PC-3 (cell line): ENCODE results near the gene PLEKHM2. TPM values are rescaled to one million over a fixed set of nuclear protein-coding genes. Genes with fewer than 3 reads are reported as not detected.

Experiments used
- ATAC-seq: fragments of 200-7000 bp; cut with Tn5 transposase; 2 replicates; pipeline ENCODE4 v1.9.1; 2020; ENCODE audit warnings: mild to moderate bottlenecking, moderate library complexity
- BruUV-seq: library from RNA; stranded (reverse); fragments of 400-500 nt; replicated peaks from 2 replicates; lab custom pipeline; 2021; lab: Mats Ljungman, UMichigan
- CTCF ChIA-PET: fragments of 300-600 bp; sonication (Branson Sonifier 250); formaldehyde crosslinking; loops from one replicate; lab custom pipeline; 2022; ENCODE audit warnings: antibody characterized with exemption; lab: Charles Lee
- POLR2A ChIA-PET: fragments of 300-600 bp; sonication (Branson Sonifier 250); formaldehyde crosslinking; loops from one replicate; lab custom pipeline; 2022; ENCODE audit warnings: antibody characterized with exemption; ENCODE audit not compliant: unreplicated experiment; lab: Charles Lee
- DNase-seq: peaks from one replicate; pipeline ENCODE4 v3.0.0-alpha.2; 2015
- H2AFZ ChIP-seq: fragments of 300-600 bp; sonication (generic); 2 replicates; pipeline ENCODE4 v1.6.0; 2016; ENCODE audit warnings: antibody characterized with exemption, low read length
- H3F3A ChIP-seq: fragments of 300-600 bp; sonication (generic); one replicate; pipeline ENCODE4 v1.6.0; 2017; ENCODE audit warnings: antibody characterized with exemption, low read length, control low read depth, mild to moderate bottlenecking; ENCODE audit not compliant: unreplicated experiment
- H3K27ac ChIP-seq: fragments of 300-600 bp; sonication (generic); 2 replicates; pipeline ENCODE4 v1.5.1; 2016; ENCODE audit warnings: mild to moderate bottlenecking, low read length
- H3K27me3 ChIP-seq: fragments of 300-600 bp; sonication (generic); 2 replicates; pipeline ENCODE4 v1.6.1; 2016; ENCODE audit warnings: low read length, mixed read lengths
- H3K36me3 ChIP-seq: fragments of 300-600 bp; sonication (generic); 2 replicates; pipeline ENCODE4 v1.6.1; 2016; ENCODE audit warnings: low read depth, mixed run types, low read length, mixed read lengths
- H3K4me1 ChIP-seq: fragments of 300-600 bp; sonication (generic); 2 replicates; pipeline ENCODE4 v1.5.1; 2016; ENCODE audit warnings: low read length; ENCODE audit not compliant: insufficient read depth
- H3K4me2 ChIP-seq: fragments of 300-600 bp; sonication (generic); 2 replicates; pipeline ENCODE4 v1.6.0; 2016; ENCODE audit warnings: low read length
- H3K4me3 ChIP-seq: fragments of 300-600 bp; sonication (generic); 2 replicates; pipeline ENCODE4 v1.5.1; 2016; ENCODE audit warnings: mild to moderate bottlenecking, low read length, mixed read lengths
- H3K79me2 ChIP-seq: fragments of 300-600 bp; sonication (generic); 2 replicates; pipeline ENCODE4 v1.6.1; 2017; ENCODE audit warnings: low read length, mixed read lengths
- H3K9ac ChIP-seq: fragments of 300-600 bp; sonication (generic); 2 replicates; pipeline ENCODE4 v1.6.0; 2016; ENCODE audit warnings: mild to moderate bottlenecking, low read length
- H3K9me2 ChIP-seq: fragments of 300-600 bp; sonication (generic); replicated peaks from 2 replicates; pipeline ENCODE4 v1.6.1; 2016; ENCODE audit warnings: mixed run types, low read length, mixed read lengths
- H3K9me3 ChIP-seq: fragments of 300-600 bp; sonication (generic); 2 replicates; pipeline ENCODE4 v1.6.1; 2016; ENCODE audit warnings: low read length, mixed read lengths
- H4K20me1 ChIP-seq: fragments of 300-600 bp; sonication (generic); 2 replicates; pipeline ENCODE4 v1.6.1; 2016; ENCODE audit warnings: low read length, mixed read lengths
- EZH2 ChIP-seq: fragments of 300-600 bp; sonication (generic); IDR thresholded peaks from one replicate; pipeline ENCODE4 v1.6.1; 2017; ENCODE audit warnings: antibody characterized with exemption, mild to moderate bottlenecking, low read length; ENCODE audit not compliant: unreplicated experiment
- EZH2phosphoT487 ChIP-seq: fragments of 300-600 bp; sonication (generic); IDR thresholded peaks from 2 replicates; pipeline ENCODE4 v1.6.1; 2018; ENCODE audit warnings: mild to moderate bottlenecking, antibody characterized with exemption, low read length, borderline replicate concordance
- intact Hi-C: fragments of 100-400 bp; cut with micrococcal nuclease; formaldehyde crosslinking; loops from 2 replicates; pipeline ENCODE4 v1.9.0; 2023
- total RNA-seq: library from RNA; depleted of rRNA; stranded (reverse); fragments of >200 nt; gene quantifications from 2 replicates; pipeline ENCODE4 v1.2.3, GENCODE V29; 2014
- TF ChIP-seq, protein P1 (sequence below): fragments of 300-600 bp; sonication (generic); conservative IDR thresholded peaks from 2 replicates; pipeline ENCODE4 v1.5.1; 2017; ENCODE audit warnings: antibody characterized with exemption, low read depth, mild to moderate bottlenecking, low read length

PLEKHM2 gene
- total RNA-seq, 1 experiment from 2014 or later: 31.3 TPM

DNA sequence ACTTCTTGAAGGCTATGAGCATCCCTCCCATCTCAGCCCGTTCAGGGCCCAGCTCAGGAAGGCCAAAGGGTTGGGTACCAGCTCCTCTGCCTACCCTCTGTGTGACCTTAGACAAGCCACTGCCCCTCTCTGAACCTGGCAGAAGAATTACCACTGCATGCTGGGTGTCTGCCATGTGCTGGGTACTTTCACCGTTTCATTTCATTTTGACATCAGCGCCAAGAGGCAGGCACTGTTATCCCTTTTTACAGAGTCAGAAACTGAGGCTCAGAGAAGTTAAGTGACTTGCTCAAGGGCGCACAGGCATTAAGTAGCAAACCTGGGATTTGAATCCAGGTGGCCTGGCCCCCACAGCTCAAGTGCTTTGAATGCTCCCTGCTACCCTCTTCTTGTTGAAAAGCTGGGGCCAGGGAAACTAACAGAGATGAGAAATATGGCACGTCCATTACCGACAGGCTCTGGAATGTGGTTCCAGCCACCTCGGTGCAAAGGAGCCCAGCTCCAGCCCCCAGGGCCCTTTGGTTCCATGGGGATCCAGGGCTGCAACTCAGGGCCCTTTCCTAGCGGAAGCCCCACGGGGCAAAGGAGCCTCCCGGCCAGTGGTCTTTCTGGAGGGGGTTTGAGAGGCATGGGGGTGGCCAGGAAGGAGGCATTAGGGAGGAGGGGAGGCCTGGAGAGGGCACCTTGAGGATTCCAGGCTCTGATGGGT lies 64.7 kb downstream of the PLEKHM2 start:
- no peaks in the 10 kb centered on the region for H3K36me3 ChIP-seq
- TF ChIP-seq EZH2phosphoT487 (no peak), EZH2 (no peak)
- TF ChIP-seq, protein P1, sequence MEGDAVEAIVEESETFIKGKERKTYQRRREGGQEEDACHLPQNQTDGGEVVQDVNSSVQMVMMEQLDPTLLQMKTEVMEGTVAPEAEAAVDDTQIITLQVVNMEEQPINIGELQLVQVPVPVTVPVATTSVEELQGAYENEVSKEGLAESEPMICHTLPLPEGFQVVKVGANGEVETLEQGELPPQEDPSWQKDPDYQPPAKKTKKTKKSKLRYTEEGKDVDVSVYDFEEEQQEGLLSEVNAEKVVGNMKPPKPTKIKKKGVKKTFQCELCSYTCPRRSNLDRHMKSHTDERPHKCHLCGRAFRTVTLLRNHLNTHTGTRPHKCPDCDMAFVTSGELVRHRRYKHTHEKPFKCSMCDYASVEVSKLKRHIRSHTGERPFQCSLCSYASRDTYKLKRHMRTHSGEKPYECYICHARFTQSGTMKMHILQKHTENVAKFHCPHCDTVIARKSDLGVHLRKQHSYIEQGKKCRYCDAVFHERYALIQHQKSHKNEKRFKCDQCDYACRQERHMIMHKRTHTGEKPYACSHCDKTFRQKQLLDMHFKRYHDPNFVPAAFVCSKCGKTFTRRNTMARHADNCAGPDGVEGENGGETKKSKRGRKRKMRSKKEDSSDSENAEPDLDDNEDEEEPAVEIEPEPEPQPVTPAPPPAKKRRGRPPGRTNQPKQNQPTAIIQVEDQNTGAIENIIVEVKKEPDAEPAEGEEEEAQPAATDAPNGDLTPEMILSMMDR: no peak
- H3K9ac ChIP-seq: no peak overlapping the region; the same call in 1 of the 2 replicates
- peak overlapping the region; percentile 5; the same call in 1 of the 2 replicates for H3K4me2 ChIP-seq
- no peaks in the 10 kb centered on the region for H3K27me3 ChIP-seq
- H3F3A ChIP-seq: no peaks in the 10 kb centered on the region
- peak overlapping the region; percentile 43; the same call in 1 of the 2 replicates for H2AFZ ChIP-seq
- no peaks in the 10 kb centered on the region for H4K20me1 ChIP-seq
- intact Hi-C loops: no loop called here
- ATAC-seq (no peak), DNase-seq (no peak)
- no peak overlapping the region for H3K27ac ChIP-seq
- POLR2A ChIA-PET: no interaction called here
- no peaks in the 10 kb centered on the region for H3K79me2 ChIP-seq
- no peaks in the 10 kb centered on the region for H3K9me2 ChIP-seq
- no peaks in the 10 kb centered on the region for H3K9me3 ChIP-seq
- no peak overlapping the region for H3K4me3 ChIP-seq
- peaks cover 12% of the 10 kb centered on the region for H3K4me1 ChIP-seq
- CTCF ChIA-PET: no interaction called here
- BruUV-seq: no TSS peak

DNA sequence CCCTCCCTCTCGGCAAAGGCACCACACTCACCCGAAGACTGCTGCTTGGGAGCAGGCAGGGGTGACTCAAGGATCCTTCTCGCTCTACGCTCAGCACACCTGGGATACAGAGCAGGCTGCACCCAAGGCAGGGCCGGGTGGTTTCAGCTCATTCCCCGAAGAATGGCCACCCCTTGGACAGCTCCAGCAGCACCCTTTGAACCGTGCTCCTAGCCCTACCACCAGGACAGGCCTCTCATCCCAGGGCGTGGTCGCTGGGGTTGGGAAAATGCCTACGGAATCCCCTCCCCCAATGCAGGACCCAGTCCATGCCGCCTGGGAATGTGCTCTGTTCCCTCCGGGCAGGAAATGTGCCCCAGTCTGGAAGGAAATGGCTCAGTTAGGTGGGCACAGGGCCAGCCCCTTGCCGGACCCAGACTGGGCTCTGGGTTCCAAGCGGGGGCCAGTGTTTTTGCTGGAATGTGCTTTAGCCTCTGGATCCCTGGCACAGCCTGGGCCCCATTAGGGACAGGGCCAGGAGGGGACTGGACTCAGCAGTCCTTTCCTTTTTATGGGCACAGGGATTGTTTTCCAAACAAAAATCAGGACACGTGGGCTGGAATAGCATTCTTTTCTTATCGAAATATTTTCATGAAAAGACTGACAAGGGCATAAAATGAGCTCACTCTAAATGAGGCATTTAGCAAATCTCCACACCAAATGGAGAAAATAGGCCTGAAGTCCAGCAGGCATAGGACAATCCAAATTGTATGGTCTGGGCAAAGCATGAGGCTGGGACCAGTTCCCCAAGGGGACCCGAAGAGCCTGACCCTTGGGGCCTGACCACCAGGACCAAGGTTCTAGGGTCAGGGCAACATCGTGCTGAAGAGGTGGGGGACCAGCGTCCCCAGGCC lies 65.5 kb downstream of the PLEKHM2 start:
- Histone ChIP-seq H3K36me3 (no peaks in the 10 kb centered on the region), H3K4me2 (peak overlapping the region; percentile 5; the same call in 1 of the 2 replicates), H3K9me3 (no peaks in the 10 kb centered on the region), H3K9ac (no peak overlapping the region), H3K27me3 (no peaks in the 10 kb centered on the region), H3K79me2 (no peaks in the 10 kb centered on the region), H3K4me3 (no peak overlapping the region), H3K9me2 (no peaks in the 10 kb centered on the region), H3K27ac (no peak overlapping the region), H4K20me1 (no peaks in the 10 kb centered on the region), H3K4me1 (peaks cover 12% of the 10 kb centered on the region), H3F3A (no peaks in the 10 kb centered on the region), H2AFZ (peak overlapping the region; percentile 43)
- intact Hi-C loops: no loop called here
- TF ChIP-seq EZH2 (no peak), EZH2phosphoT487 (no peak)
- TF ChIP-seq, protein P1: no peak
- POLR2A ChIA-PET: no interaction called here
- BruUV-seq: no TSS peak
- ATAC-seq (peak; percentile 66), DNase-seq (peak; percentile 24)
- CTCF ChIA-PET: no interaction called here

DNA sequence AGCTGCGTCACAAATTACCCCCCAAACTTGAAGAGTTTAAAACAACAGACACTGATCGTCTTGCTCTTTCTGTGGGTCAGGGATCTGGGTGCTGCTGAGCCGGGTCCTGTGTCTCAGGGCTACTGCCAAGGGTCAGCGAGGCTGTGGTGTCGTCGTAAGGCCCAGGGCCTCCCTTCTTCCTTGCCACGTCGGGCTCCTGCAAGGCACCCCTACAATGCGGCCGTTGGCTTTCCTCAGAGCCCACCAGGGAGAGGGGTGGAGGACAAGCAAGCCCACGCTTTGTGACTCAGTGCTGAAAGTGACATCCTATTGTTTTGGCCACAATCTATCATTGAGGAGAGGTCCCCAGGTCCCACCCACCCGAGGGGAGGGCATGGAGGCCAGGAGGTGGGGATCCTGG lies 66.8 kb downstream of the PLEKHM2 start:
- no peaks in the 10 kb centered on the region for H3K9me2 ChIP-seq
- H3K4me1 ChIP-seq: peaks cover 12% of the 10 kb centered on the region
- no peak overlapping the region for H2AFZ ChIP-seq
- no peaks in the 10 kb centered on the region for H4K20me1 ChIP-seq
- intact Hi-C loops: no loop called here
- H3F3A ChIP-seq: no peaks in the 10 kb centered on the region
- H3K27ac ChIP-seq: no peak overlapping the region
- ATAC-seq: no peak
- CTCF ChIA-PET: no interaction called here
- H3K36me3 ChIP-seq: no peaks in the 10 kb centered on the region
- H3K4me2 ChIP-seq: no peak overlapping the region
- H3K4me3 ChIP-seq: no peak overlapping the region
- no peaks in the 10 kb centered on the region for H3K27me3 ChIP-seq
- TF ChIP-seq EZH2: no peak
- TF ChIP-seq, protein P1: no peak
- TF ChIP-seq EZH2phosphoT487: no peak
- no TSS peak for BruUV-seq
- no peak overlapping the region for H3K9ac ChIP-seq
- H3K9me3 ChIP-seq: no peaks in the 10 kb centered on the region
- no peak for DNase-seq
- POLR2A ChIA-PET: no interaction called here
- H3K79me2 ChIP-seq: no peaks in the 10 kb centered on the region
